Osteoblast (primary cell): ENCODE measurements around the gene TMOD1. TPM values are rescaled to one million over a fixed set of nuclear protein-coding genes. Genes with fewer than 3 reads are reported as not detected.

Experiments
- DNase-seq: peaks from one replicate; pipeline ENCODE4 v3.0.0; 2011; ENCODE audit warnings: low spot score, mixed read lengths; ENCODE audit not compliant: insufficient read length; ENCODE audit errors: missing footprints
- H2AFZ ChIP-seq: 2 replicates; pipeline ENCODE4 v1.6.0; 2011; ENCODE audit warnings: mild to moderate bottlenecking, low read length
- H3K27ac ChIP-seq: 2 replicates; pipeline ENCODE4 v1.5.1; 2011; ENCODE audit warnings: mild to moderate bottlenecking, low read depth, low read length, moderate library complexity
- H3K27me3 ChIP-seq: 2 replicates; pipeline ENCODE4 v1.6.0; 2012; ENCODE audit warnings: mild to moderate bottlenecking, control low read depth, inconsistent platforms, low read length, moderate library complexity; ENCODE audit not compliant: insufficient read depth
- H3K36me3 ChIP-seq: 2 replicates; pipeline ENCODE4 v1.5.1; 2011; ENCODE audit warnings: mild to moderate bottlenecking, low read length, control low read depth, moderate library complexity; ENCODE audit not compliant: insufficient read depth
- H3K4me1 ChIP-seq: 2 replicates; pipeline ENCODE4 v1.5.1; 2011; ENCODE audit warnings: mild to moderate bottlenecking, low read length, control low read depth, moderate library complexity; ENCODE audit not compliant: insufficient read depth
- H3K4me2 ChIP-seq: 2 replicates; pipeline ENCODE4 v1.6.0; 2011; ENCODE audit warnings: mild to moderate bottlenecking, low read length; ENCODE audit not compliant: insufficient read depth
- H3K4me3 ChIP-seq: fragments of 200-600 bp; sonication (generic); 3 replicates; pipeline ENCODE4 v1.5.1; 2012; ENCODE audit warnings: mild to moderate bottlenecking, low read length, inconsistent platforms; ENCODE audit not compliant: insufficient read depth
- H3K79me2 ChIP-seq: 2 replicates; pipeline ENCODE4 v1.6.0; 2012; ENCODE audit warnings: mild to moderate bottlenecking, low read length, control low read depth, inconsistent platforms; ENCODE audit not compliant: insufficient read depth
- H3K9me3 ChIP-seq: 2 replicates; pipeline ENCODE4 v1.5.1; 2011; ENCODE audit warnings: low read depth, low read length, control low read depth
- H4K20me1 ChIP-seq: 2 replicates; pipeline ENCODE4 v1.6.0; 2012; ENCODE audit warnings: mild to moderate bottlenecking, low read length, control low read depth; ENCODE audit not compliant: insufficient read depth
- total RNA-seq: library from RNA; depleted of rRNA; stranded (reverse); fragments of >200 nt; gene quantifications from 2 replicates; pipeline ENCODE4 v1.2.3, GENCODE V29; 2012
- TF ChIP-seq, protein P1 (sequence below): IDR thresholded peaks from 2 replicates; pipeline ENCODE4 v1.5.1; 2011; ENCODE audit warnings: mild to moderate bottlenecking, low read depth, low read length, moderate library complexity; ENCODE audit errors: extremely low read depth

The TMOD1 gene
- total RNA-seq, 1 donor: not detected

DNA sequence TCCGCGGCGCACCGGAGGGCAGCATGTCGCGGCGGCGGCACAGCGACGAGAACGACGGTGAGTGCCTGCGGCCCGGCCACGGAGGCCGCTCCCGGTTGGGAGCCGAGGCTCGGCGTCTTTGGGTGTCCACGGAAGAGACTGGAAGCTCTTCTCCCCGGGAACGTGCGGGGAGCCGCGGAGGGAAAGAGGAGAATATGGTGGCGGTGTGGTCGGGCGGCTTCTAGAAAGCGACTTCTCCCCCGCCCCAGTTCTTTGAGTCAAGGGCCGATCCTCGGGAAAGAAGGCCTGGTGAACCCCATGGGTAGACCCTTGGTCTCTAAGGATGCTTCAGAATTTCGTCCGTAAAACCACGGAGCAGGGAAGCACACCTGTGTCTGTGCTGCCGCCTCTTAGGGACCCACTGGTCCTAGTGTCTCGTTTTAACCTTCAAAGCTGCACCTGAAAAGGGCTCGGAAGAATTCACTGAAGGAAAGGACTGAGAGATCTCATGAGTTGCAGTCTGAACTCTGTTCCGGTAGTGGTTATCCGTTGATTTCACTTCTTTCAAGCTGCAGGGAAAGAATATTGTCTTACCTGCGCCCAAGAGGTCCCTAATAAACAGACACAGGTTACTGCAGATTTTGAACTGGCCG lies 132.5 kb downstream of the TMOD1 start:
- DNase-seq: no peak
- H3K27ac ChIP-seq: peak overlapping the region; percentile 99
- H3K79me2 ChIP-seq: peaks cover 82% of the 10 kb centered on the region
- H3K27me3 ChIP-seq: no peaks in the 10 kb centered on the region
- H3K4me3 ChIP-seq: peak overlapping the region; percentile 96
- no peaks in the 10 kb centered on the region for H3K9me3 ChIP-seq
- peaks cover 23% of the 10 kb centered on the region for H3K4me1 ChIP-seq
- TF ChIP-seq, protein P1, sequence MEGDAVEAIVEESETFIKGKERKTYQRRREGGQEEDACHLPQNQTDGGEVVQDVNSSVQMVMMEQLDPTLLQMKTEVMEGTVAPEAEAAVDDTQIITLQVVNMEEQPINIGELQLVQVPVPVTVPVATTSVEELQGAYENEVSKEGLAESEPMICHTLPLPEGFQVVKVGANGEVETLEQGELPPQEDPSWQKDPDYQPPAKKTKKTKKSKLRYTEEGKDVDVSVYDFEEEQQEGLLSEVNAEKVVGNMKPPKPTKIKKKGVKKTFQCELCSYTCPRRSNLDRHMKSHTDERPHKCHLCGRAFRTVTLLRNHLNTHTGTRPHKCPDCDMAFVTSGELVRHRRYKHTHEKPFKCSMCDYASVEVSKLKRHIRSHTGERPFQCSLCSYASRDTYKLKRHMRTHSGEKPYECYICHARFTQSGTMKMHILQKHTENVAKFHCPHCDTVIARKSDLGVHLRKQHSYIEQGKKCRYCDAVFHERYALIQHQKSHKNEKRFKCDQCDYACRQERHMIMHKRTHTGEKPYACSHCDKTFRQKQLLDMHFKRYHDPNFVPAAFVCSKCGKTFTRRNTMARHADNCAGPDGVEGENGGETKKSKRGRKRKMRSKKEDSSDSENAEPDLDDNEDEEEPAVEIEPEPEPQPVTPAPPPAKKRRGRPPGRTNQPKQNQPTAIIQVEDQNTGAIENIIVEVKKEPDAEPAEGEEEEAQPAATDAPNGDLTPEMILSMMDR: no peak
- peak overlapping the region; percentile 96 for H3K4me2 ChIP-seq
- H2AFZ ChIP-seq: peak overlapping the region; percentile 84
- H4K20me1 ChIP-seq: peaks cover 21% of the 10 kb centered on the region
- H3K36me3 ChIP-seq: no peaks in the 10 kb centered on the region

DNA sequence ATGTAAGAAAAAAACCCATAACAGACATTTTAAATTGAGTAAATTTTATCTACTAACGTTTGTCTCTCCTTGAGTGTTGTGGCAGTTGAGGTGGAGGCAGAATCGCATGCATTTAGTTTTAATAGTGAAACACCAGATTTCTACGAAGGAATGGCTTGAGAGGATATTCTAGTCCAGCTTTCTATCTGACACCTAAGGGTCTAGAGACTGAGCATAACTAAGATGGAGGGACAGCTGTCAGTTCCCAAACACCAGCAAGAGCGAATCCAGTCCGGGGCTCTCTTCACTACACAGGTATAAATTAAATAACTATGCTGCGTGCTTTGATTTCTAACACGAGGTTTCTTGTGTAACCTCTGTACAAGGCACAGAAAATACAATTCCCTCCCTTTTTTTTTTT lies 133.6 kb downstream of the TMOD1 start:
- DNase-seq: no peak
- H3K36me3 ChIP-seq: no peaks in the 10 kb centered on the region
- H4K20me1 ChIP-seq: peaks cover 31% of the 10 kb centered on the region
- no peaks in the 10 kb centered on the region for H3K9me3 ChIP-seq
- H3K27ac ChIP-seq: no peak overlapping the region
- H3K79me2 ChIP-seq: peaks cover 82% of the 10 kb centered on the region
- H3K4me2 ChIP-seq: peak overlapping the region; percentile 96
- peak overlapping the region; percentile 96 for H3K4me3 ChIP-seq
- TF ChIP-seq, protein P1: no peak
- H3K27me3 ChIP-seq: no peaks in the 10 kb centered on the region
- peaks cover 23% of the 10 kb centered on the region for H3K4me1 ChIP-seq
- no peak overlapping the region for H2AFZ ChIP-seq

DNA sequence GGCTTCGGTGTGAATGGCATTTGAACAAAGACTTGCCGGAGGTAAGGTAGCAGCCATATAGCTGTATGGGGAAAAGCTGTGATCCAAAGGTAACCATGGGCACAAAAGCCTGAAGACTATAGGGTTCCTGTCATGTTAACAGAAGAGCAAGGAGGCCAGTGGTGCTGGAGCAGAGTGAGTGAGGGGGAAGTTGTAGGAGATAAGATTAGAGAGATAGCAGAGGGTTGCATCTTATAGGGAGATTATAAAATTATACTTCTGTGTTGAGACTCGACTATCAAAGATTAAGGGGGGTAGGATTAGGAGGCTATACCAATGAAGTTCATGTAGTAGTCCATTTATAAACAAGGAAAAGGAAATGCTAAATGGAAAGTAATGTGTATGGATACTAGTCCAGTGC lies 135.4 kb downstream of the TMOD1 start:
- H3K4me3 ChIP-seq: no peak overlapping the region
- H3K4me2 ChIP-seq: peak overlapping the region; percentile 47
- H3K79me2 ChIP-seq: peaks cover 80% of the 10 kb centered on the region
- no peaks in the 10 kb centered on the region for H3K27me3 ChIP-seq
- peaks cover 38% of the 10 kb centered on the region for H4K20me1 ChIP-seq
- no peaks in the 10 kb centered on the region for H3K9me3 ChIP-seq
- no peak overlapping the region for H3K27ac ChIP-seq
- no peak overlapping the region for H2AFZ ChIP-seq
- no peak for DNase-seq
- TF ChIP-seq, protein P1: no peak
- H3K4me1 ChIP-seq: peaks cover 19% of the 10 kb centered on the region
- peaks cover under 1% of the 10 kb centered on the region for H3K36me3 ChIP-seq

DNA sequence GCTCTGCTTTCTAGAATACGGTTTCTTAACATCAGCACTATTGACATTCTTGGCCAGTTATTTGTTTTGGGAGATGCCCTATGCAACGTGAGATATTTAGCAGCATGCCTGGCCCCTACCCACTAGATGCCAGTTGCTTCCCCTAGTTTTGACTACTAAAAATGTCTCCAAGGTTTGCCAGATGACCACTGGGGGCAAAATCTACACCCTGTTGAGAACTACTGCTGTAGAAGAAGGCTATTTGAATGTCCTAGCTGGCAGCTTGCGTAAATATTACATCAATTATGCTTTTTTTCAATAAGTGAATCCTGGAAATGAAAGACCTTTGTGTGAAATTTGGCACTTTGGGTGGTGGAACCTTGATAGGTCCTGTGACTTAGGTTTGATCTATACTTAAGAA lies 137.2 kb downstream of the TMOD1 start:
- no peak overlapping the region for H2AFZ ChIP-seq
- H3K4me2 ChIP-seq: no peak overlapping the region
- no peaks in the 10 kb centered on the region for H3K9me3 ChIP-seq
- H3K4me3 ChIP-seq: no peak overlapping the region
- no peak overlapping the region for H3K27ac ChIP-seq
- no peaks in the 10 kb centered on the region for H3K27me3 ChIP-seq
- H3K79me2 ChIP-seq: peaks cover 83% of the 10 kb centered on the region
- peaks cover 38% of the 10 kb centered on the region for H4K20me1 ChIP-seq
- TF ChIP-seq, protein P1: peak; percentile 34
- peaks cover 16% of the 10 kb centered on the region for H3K4me1 ChIP-seq
- DNase-seq: peak; percentile 38
- peaks cover 15% of the 10 kb centered on the region for H3K36me3 ChIP-seq
